Ectodermal cell (in vitro differentiated cells): Measurements from ENCODE around the gene ABCA5. TPM values are rescaled to one million over a fixed set of nuclear protein-coding genes. Genes with fewer than 3 reads are reported as not detected.

Source experiments
- H3K27ac ChIP-seq: 2 replicates; pipeline ENCODE4 v1.7.0; 2013; ENCODE audit warnings: mild to moderate bottlenecking, low read depth, low read length; ENCODE audit not compliant: insufficient read depth, poor library complexity, severe bottlenecking
- H3K27me3 ChIP-seq: 2 replicates; pipeline ENCODE4 v1.7.0; 2013; ENCODE audit warnings: mild to moderate bottlenecking, low read length; ENCODE audit not compliant: insufficient read depth, control insufficient read depth, poor library complexity, severe bottlenecking
- H3K36me3 ChIP-seq: one replicate; pipeline ENCODE4 v1.7.0; 2013; ENCODE audit warnings: low read length; ENCODE audit not compliant: control insufficient read depth, insufficient read depth
- H3K4me1 ChIP-seq: one replicate; pipeline ENCODE4 v1.7.0; 2013; ENCODE audit warnings: low read length; ENCODE audit not compliant: control insufficient read depth, insufficient read depth
- H3K4me3 ChIP-seq: 2 replicates; pipeline ENCODE4 v1.7.0; 2013; ENCODE audit warnings: low read depth, low read length, control low read depth; ENCODE audit not compliant: insufficient read depth
- H3K9me3 ChIP-seq: 2 replicates; pipeline ENCODE4 v1.7.0; 2013; ENCODE audit warnings: mild to moderate bottlenecking, low read length, moderate library complexity; ENCODE audit not compliant: control insufficient read depth
- WGBS, 2 experiments: methylation state at CpG; one replicate each; pipeline ENCODE4 v1.1.7; 2013; ENCODE audit warnings: missing lambda C conversion rate in 2 of 2; 5-methylcytosine and 5-hydroxymethylcytosine counted together
- polyA plus RNA-seq, 4 experiments: library from polyadenylated mRNA; stranded (reverse); fragments of 50-300 nt; gene quantifications; one replicate each; pipeline ENCODE4 v1.2.3, GENCODE V29; 2013

Gene ABCA5
- 4.9 TPM for polyA plus RNA-seq (2013, experiment 1 of 4)
- polyA plus RNA-seq (2013, experiment 2 of 4): 8.4 TPM
- 5.3 TPM for polyA plus RNA-seq (2013, experiment 3 of 4)
- 7.9 TPM for polyA plus RNA-seq (2013, experiment 4 of 4)

- Histone ChIP-seq H3K27ac (no peak within 1 kb of the TSS), H3K4me1 (peaks cover 10% of the 10 kb centered on the region)
Measured at GRCh38 chr17:69327060-69327831, at the start of gene ABCA5. TSS of gene ABCA5 (minus strand) at chr17:69327133. CDS start at chr17:69314415, 12,718 bp downstream.

GRCh38 chr17:69375229-69375628 is 48.3 kb upstream of the ABCA5 start:
- Histone ChIP-seq H3K36me3 (no peaks in the 10 kb centered on the region), H3K4me3 (no peak overlapping the region), H3K27ac (no peak overlapping the region), H3K27me3 (no peaks in the 10 kb centered on the region), H3K4me1 (no peaks in the 10 kb centered on the region), H3K9me3 (no peaks in the 10 kb centered on the region)
- WGBS, 2 experiments: 88 to 100% methylated on average over 2 of the region's 2 CpGs

More at GRCh38 chr17:69327060-69327831, at the start of gene ABCA5:
- Histone ChIP-seq H3K9me3 (no peaks in the 10 kb centered on the region), H3K27me3 (peaks cover 34% of the 10 kb centered on the region), H3K36me3 (no peaks in the 10 kb centered on the region), H3K4me3 (peak within 1 kb of the TSS; percentile 65)
- WGBS, 2 experiments: 3 to 4% methylated on average over 74 of the region's 74 CpGs

GRCh38 chr17:69373069-69373468 is 46.1 kb upstream of the ABCA5 start:
- Histone ChIP-seq H3K4me1 (no peaks in the 10 kb centered on the region), H3K36me3 (no peaks in the 10 kb centered on the region), H3K27ac (no peak overlapping the region), H3K9me3 (no peaks in the 10 kb centered on the region), H3K27me3 (no peaks in the 10 kb centered on the region), H3K4me3 (no peak overlapping the region)
- WGBS, 2 experiments: 93 to 100% methylated on average over 2 of the region's 2 CpGs

- no peaks in the 10 kb centered on the region for H3K27me3 ChIP-seq
- H3K4me3 ChIP-seq: no peak overlapping the region
- H3K9me3 ChIP-seq: no peaks in the 10 kb centered on the region
- WGBS, 2 experiments: 75 to 81% methylated on average over 3 of the region's 3 CpGs
- no peaks in the 10 kb centered on the region for H3K36me3 ChIP-seq
- no peak overlapping the region for H3K27ac ChIP-seq
- H3K4me1 ChIP-seq: no peaks in the 10 kb centered on the region
Measured at GRCh38 chr17:69367298-69367697, 40.4 kb upstream of the ABCA5 start.

- no peaks in the 10 kb centered on the region for H3K4me1 ChIP-seq
- no peak overlapping the region for H3K4me3 ChIP-seq
- 100% methylated on average over 1 of the region's 2 CpGs; no CpG with 5 or more reads in 1 of the 2 experiments for WGBS, 2 experiments
Measured at GRCh38 chr17:69363488-69364210, 36.7 kb upstream of the ABCA5 start.

GRCh38 chr17:69361156-69361555 is 34.2 kb upstream of the ABCA5 start:
- no peaks in the 10 kb centered on the region for H3K4me1 ChIP-seq
- no peaks in the 10 kb centered on the region for H3K27me3 ChIP-seq
- H3K4me3 ChIP-seq: no peak overlapping the region
- no peaks in the 10 kb centered on the region for H3K9me3 ChIP-seq
- no peaks in the 10 kb centered on the region for H3K36me3 ChIP-seq
- H3K27ac ChIP-seq: no peak overlapping the region

More at GRCh38 chr17:69363488-69364210, 36.7 kb upstream of the ABCA5 start:
- Histone ChIP-seq H3K27me3 (no peaks in the 10 kb centered on the region), H3K9me3 (no peaks in the 10 kb centered on the region), H3K27ac (no peak overlapping the region), H3K36me3 (no peaks in the 10 kb centered on the region)

- Histone ChIP-seq H3K27ac (no peak overlapping the region), H3K9me3 (no peaks in the 10 kb centered on the region), H3K4me3 (no peak overlapping the region), H3K4me1 (no peaks in the 10 kb centered on the region), H3K36me3 (no peaks in the 10 kb centered on the region), H3K27me3 (no peaks in the 10 kb centered on the region)
- WGBS, 2 experiments: 70 to 97% methylated on average over 2 to 3 of the region's 3 CpGs
Measured at GRCh38 chr17:69358688-69359596, 32.0 kb upstream of the ABCA5 start.

GRCh38 chr17:69357701-69358100 is 30.8 kb upstream of the ABCA5 start:
- WGBS, 2 experiments: 65 to 81% methylated on average over 2 of the region's 2 CpGs
- no peak overlapping the region for H3K4me3 ChIP-seq

GRCh38 chr17:69356625-69357024 is 29.7 kb upstream of the ABCA5 start:
- no peak overlapping the region for H3K4me3 ChIP-seq
- no peaks in the 10 kb centered on the region for H3K36me3 ChIP-seq
- H3K27me3 ChIP-seq: no peaks in the 10 kb centered on the region
- H3K4me1 ChIP-seq: no peaks in the 10 kb centered on the region
- H3K9me3 ChIP-seq: no peaks in the 10 kb centered on the region
- H3K27ac ChIP-seq: no peak overlapping the region
- 88 to 94% methylated on average over 6 of the region's 7 CpGs for WGBS, 2 experiments

More at GRCh38 chr17:69357701-69358100, 30.8 kb upstream of the ABCA5 start:
- H3K27ac ChIP-seq: no peak overlapping the region
- no peaks in the 10 kb centered on the region for H3K9me3 ChIP-seq
- H3K27me3 ChIP-seq: no peaks in the 10 kb centered on the region
- no peaks in the 10 kb centered on the region for H3K4me1 ChIP-seq
- H3K36me3 ChIP-seq: no peaks in the 10 kb centered on the region
